HFFc6 (cell line): ENCODE data around the gene DDI2. TPM values are rescaled to one million over a fixed set of nuclear protein-coding genes. Genes with fewer than 3 reads are reported as not detected.

Source experiments
- DNase-seq: peaks from one replicate; pipeline ENCODE4 v3.0.0-alpha.2; 2018
- H3K27ac Mint-ChIP-seq: 2 replicates; pipeline ENCODE4 v1.8.0; 2020; ENCODE audit warnings: mild to moderate bottlenecking, mixed read lengths
- H3K27me3 Mint-ChIP-seq: 2 replicates; pipeline ENCODE4 v1.8.0; 2021; ENCODE audit warnings: mild to moderate bottlenecking, moderate library complexity, mixed read lengths; ENCODE audit not compliant: insufficient read depth
- H3K36me3 Mint-ChIP-seq: 2 replicates; pipeline ENCODE4 v1.8.0; 2021; ENCODE audit warnings: low read depth, mixed read lengths
- H3K4me1 Mint-ChIP-seq: 2 replicates; pipeline ENCODE4 v1.8.0; 2020; ENCODE audit warnings: low read depth, mixed read lengths
- H3K4me3 Mint-ChIP-seq: 2 replicates; pipeline ENCODE4 v1.8.0; 2020; ENCODE audit warnings: mild to moderate bottlenecking, moderate library complexity, mixed read lengths
- H3K9me3 Mint-ChIP-seq: 2 replicates; pipeline ENCODE4 v1.8.0; 2020; ENCODE audit warnings: mild to moderate bottlenecking, mixed read lengths
- total RNA-seq, 6 experiments: library from RNA; stranded (reverse); fragmentation: NEBNext Ultra II Directional; extraction: Animal tissue kit (Norgen Biotek cat#: 25700); gene quantifications; 2 replicates in 1 of 6; 3 replicates in 5 of 6; pipeline ENCODE4 v1.2.3, GENCODE V29; 2021
- TF ChIP-seq, protein P1 (sequence below): fragments of 200-600 bp; sonication (generic); IDR thresholded peaks from 2 replicates; pipeline ENCODE4 v1.5.0; 2021; ENCODE audit warnings: antibody characterized with exemption, mild to moderate bottlenecking

DDI2 gene
- total RNA-seq, 6 experiments from 2014 or later: 11.6 to 15.3 (median 13.3) TPM

DNA sequence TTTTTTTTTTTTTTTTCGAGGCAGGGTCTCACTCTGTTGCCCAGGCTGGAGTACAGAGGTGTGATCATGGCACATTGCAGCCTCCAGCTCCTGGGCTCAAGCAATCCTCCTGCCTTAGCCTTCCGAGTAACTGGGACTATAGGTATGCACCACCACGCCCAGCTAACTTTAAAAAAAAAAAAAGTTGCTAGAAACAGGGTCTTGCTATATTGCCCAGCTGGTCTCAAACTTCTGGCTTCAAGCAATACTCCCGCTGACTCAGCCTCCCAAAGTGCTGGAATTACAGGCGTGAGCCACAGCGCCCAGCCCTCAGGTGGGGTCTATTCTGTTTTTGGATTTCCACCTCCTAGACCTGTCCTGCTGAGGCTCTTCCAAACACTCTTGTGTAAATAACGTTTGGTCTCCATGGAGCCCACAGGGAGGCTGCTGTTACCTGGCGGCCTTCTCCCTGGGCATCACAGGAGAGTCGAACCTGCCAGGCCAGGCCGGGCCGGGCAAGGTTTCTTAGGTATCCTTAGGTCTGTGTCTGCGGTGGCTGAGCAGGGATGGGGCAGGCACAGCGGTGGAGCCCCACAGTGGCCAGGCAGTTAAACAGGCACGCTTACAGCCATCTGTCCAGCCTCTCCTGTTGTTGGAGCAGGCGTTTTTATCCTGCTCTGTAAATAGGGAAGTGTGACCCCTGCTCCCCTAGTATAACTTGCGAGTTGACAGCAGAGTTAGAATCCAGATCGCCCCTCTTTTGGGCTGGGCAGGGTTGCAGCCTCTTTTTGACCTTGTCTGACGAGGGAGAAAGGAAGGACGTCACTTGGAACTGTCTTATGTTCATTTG lies 85.7 kb downstream of the DDI2 start:
- H3K4me1 Mint-ChIP-seq: peaks cover 28% of the 10 kb centered on the region
- no peaks in the 10 kb centered on the region for H3K9me3 Mint-ChIP-seq
- peaks cover 2% of the 10 kb centered on the region; the same call in 1 of the 2 replicates for H3K27me3 Mint-ChIP-seq
- TF ChIP-seq, protein P1, sequence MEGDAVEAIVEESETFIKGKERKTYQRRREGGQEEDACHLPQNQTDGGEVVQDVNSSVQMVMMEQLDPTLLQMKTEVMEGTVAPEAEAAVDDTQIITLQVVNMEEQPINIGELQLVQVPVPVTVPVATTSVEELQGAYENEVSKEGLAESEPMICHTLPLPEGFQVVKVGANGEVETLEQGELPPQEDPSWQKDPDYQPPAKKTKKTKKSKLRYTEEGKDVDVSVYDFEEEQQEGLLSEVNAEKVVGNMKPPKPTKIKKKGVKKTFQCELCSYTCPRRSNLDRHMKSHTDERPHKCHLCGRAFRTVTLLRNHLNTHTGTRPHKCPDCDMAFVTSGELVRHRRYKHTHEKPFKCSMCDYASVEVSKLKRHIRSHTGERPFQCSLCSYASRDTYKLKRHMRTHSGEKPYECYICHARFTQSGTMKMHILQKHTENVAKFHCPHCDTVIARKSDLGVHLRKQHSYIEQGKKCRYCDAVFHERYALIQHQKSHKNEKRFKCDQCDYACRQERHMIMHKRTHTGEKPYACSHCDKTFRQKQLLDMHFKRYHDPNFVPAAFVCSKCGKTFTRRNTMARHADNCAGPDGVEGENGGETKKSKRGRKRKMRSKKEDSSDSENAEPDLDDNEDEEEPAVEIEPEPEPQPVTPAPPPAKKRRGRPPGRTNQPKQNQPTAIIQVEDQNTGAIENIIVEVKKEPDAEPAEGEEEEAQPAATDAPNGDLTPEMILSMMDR: peak; percentile 43
- DNase-seq: no peak
- peaks cover 12% of the 10 kb centered on the region for H3K36me3 Mint-ChIP-seq
- H3K4me3 Mint-ChIP-seq: peak overlapping the region; percentile 77
- H3K27ac Mint-ChIP-seq: peak overlapping the region; percentile 94

DNA sequence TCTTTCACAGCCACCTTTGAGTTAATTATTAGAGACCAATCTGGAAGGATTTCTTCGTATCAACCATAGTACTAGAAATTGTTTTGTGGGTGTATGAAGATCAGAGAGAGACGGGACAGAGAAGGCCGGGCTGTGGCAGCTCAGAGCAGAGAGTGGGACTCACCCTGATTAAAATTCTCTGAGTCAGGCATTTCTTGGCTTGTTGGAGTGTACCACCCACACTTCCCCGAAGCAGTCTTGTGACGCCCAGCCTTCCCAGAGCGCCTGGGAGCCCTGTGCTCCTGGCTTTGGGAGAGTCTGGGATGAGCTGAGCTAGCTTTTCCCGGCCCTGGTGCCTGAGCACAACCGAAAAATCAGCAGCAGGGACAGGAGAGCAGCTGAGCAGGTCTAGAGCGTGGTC lies 86.3 kb downstream of the DDI2 start:
- peak overlapping the region; percentile 94 for H3K27ac Mint-ChIP-seq
- H3K4me1 Mint-ChIP-seq: peaks cover 28% of the 10 kb centered on the region
- peak overlapping the region; percentile 77 for H3K4me3 Mint-ChIP-seq

DNA sequence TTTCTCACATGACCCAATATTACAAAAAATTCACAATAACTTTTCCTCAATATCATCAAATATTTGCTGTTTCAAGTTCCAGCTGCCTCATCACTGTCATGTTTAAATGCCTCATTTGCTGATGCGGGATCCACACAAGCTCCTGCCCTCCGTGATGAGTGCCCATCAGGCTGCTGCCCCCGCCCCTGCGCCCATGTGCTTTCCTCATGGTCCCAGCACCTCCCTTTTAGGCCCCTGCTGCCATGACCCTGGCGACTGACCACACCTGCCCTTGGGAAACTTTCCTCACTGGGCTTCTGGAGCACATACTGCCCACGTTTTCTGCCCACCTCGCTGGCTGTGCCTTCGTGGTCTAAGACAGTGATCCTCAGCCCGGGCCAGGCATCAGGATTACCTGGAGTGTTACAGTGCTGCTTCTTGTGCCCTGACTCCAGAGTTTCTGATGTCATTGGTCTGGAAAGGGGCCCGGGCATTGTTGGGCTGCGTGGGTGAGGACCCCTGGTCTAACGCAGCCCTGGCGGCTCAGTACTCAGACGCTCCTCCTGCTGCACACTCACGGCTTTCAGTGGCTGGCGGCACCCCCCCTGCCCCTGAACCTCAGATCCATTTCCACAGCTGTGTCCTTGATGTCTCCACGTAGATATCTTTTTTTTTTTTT lies 87.4 kb downstream of the DDI2 start:
- H3K4me1 Mint-ChIP-seq: peaks cover 28% of the 10 kb centered on the region
- DNase-seq: no peak
- no peaks in the 10 kb centered on the region for H3K9me3 Mint-ChIP-seq
- H3K27me3 Mint-ChIP-seq: peaks cover 2% of the 10 kb centered on the region; the same call in 1 of the 2 replicates
- H3K4me3 Mint-ChIP-seq: peak overlapping the region; percentile 77; the same call in 1 of the 2 replicates
- TF ChIP-seq, protein P1: no peak
- peak overlapping the region; percentile 94 for H3K27ac Mint-ChIP-seq
- peaks cover 8% of the 10 kb centered on the region for H3K36me3 Mint-ChIP-seq

More for the DNA sequence above, 86.3 kb downstream of the DDI2 start:
- Mint-ChIP-seq H3K27me3 (peaks cover 2% of the 10 kb centered on the region; the same call in 1 of the 2 replicates), H3K9me3 (no peaks in the 10 kb centered on the region), H3K36me3 (peaks cover 12% of the 10 kb centered on the region)
- DNase-seq: peak; percentile 83
- TF ChIP-seq, protein P1: no peak

DNA sequence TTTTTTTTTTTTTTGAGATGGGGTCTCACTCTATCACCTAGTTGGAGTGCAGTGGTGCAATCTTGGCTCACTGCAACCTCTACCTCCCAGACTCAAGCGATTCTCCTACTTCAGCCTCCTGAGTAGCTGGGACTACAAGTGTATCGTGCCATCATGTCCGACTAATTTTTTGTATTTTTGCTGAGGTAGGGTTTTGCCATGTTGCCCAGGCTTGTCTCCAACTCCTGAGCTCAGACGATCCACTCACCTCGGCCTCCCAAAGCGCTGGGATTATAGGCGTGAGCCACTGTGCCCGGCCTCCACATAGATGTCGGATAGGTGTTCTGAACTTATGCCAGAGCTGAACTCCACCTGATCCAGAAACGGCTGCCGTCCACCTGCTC lies 87.9 kb downstream of the DDI2 start:
- H3K36me3 Mint-ChIP-seq: peaks cover 8% of the 10 kb centered on the region
- H3K9me3 Mint-ChIP-seq: no peaks in the 10 kb centered on the region
- H3K27ac Mint-ChIP-seq: peak overlapping the region; percentile 61; the same call in 1 of the 2 replicates
- peaks cover 2% of the 10 kb centered on the region; the same call in 1 of the 2 replicates for H3K27me3 Mint-ChIP-seq
- TF ChIP-seq, protein P1: no peak
- peaks cover 28% of the 10 kb centered on the region for H3K4me1 Mint-ChIP-seq
- no peak for DNase-seq
- H3K4me3 Mint-ChIP-seq: no peak overlapping the region

DNA sequence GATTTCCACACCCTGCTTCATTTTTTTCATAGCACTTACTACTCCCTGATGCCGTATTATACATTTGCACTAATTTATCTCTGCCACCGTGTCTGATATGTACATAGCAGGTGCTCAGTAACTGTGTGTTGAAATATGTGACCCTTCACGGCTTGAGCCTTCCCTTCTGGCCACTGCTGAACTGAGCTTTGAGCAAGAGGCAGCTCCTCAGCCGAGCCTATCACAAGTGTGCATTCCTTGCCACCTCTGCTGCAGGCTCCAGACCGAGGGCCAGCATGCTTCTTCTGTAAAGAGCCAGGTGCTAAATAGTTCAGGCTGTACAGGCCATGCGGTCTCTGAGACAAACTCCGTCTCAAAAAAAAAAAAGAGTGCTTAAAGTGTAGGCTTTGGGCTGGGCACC lies 89.5 kb downstream of the DDI2 start:
- Mint-ChIP-seq H3K36me3 (peaks cover 8% of the 10 kb centered on the region), H3K27me3 (peaks cover 2% of the 10 kb centered on the region; the same call in 1 of the 2 replicates), H3K27ac (no peak overlapping the region), H3K4me3 (no peak overlapping the region), H3K9me3 (no peaks in the 10 kb centered on the region), H3K4me1 (peaks cover 23% of the 10 kb centered on the region)
- TF ChIP-seq, protein P1: no peak
- no peak for DNase-seq
